H9 (cell line): Measurements from ENCODE around the gene RTP3. TPM values are rescaled to one million over a fixed set of nuclear protein-coding genes. Genes with fewer than 3 reads are reported as not detected.

Experiments
- DNase-seq: peaks from one replicate; pipeline ENCODE4 v3.0.0-alpha.2; 2017
- H2AFZ ChIP-seq: one replicate; pipeline ENCODE4 v1.6.1; 2013; ENCODE audit warnings: mild to moderate bottlenecking, low read length, control low read depth, moderate library complexity
- H2AK5ac ChIP-seq: 2 replicates; pipeline ENCODE4 v1.6.1; 2013; ENCODE audit warnings: low read length, control low read depth, mixed read lengths; ENCODE audit not compliant: insufficient read length
- H2BK120ac ChIP-seq: one replicate; pipeline ENCODE4 v1.6.1; 2013; ENCODE audit warnings: low read depth, mild to moderate bottlenecking, low read length, control low read depth, inconsistent platforms; ENCODE audit not compliant: poor library complexity, severe bottlenecking
- H2BK12ac ChIP-seq: 2 replicates; pipeline ENCODE4 v1.6.1; 2013; ENCODE audit warnings: low read length, control low read depth, mixed read lengths, low read depth; ENCODE audit not compliant: insufficient read length
- H2BK15ac ChIP-seq: 2 replicates; pipeline ENCODE4 v1.6.1; 2013; ENCODE audit warnings: low read depth, low read length, control low read depth
- H2BK20ac ChIP-seq: one replicate; pipeline ENCODE4 v1.6.1; 2013; ENCODE audit warnings: low read depth, mild to moderate bottlenecking, low read length, control low read depth, inconsistent platforms; ENCODE audit not compliant: poor library complexity, severe bottlenecking
- H2BK5ac ChIP-seq: 2 replicates; pipeline ENCODE4 v1.6.1; 2013; ENCODE audit warnings: low read length, control low read depth, mixed read lengths; ENCODE audit not compliant: insufficient read length
- H3K14ac ChIP-seq: 2 replicates; pipeline ENCODE4 v1.6.1; 2013; ENCODE audit warnings: low read length, control low read depth; ENCODE audit not compliant: insufficient read depth
- H3K18ac ChIP-seq: 2 replicates; pipeline ENCODE4 v1.6.1; 2013; ENCODE audit warnings: low read depth, mild to moderate bottlenecking, mixed read lengths, low read length, control low read depth; ENCODE audit not compliant: insufficient read length
- H3K23ac ChIP-seq: 2 replicates; pipeline ENCODE4 v1.6.1; 2013; ENCODE audit warnings: low read length, control low read depth, mixed read lengths, low read depth; ENCODE audit not compliant: insufficient read length
- H3K23me2 ChIP-seq: 2 replicates; pipeline ENCODE4 v1.6.1; 2013; ENCODE audit warnings: low read depth, mild to moderate bottlenecking, mixed read lengths, low read length, control low read depth; ENCODE audit not compliant: insufficient read length, poor library complexity, severe bottlenecking
- H3K27ac ChIP-seq: 2 replicates; pipeline ENCODE4 v1.5.1; 2013; ENCODE audit warnings: low read length, control low read depth, mixed read lengths, low read depth; ENCODE audit not compliant: insufficient read length
- H3K27me3 ChIP-seq: 2 replicates; pipeline ENCODE4 v1.6.1; 2013; ENCODE audit warnings: low read length, control low read depth, inconsistent platforms; ENCODE audit not compliant: insufficient read depth
- H3K4ac ChIP-seq: 2 replicates; pipeline ENCODE4 v1.6.1; 2013; ENCODE audit warnings: low read depth, mild to moderate bottlenecking, control low read depth, inconsistent platforms, low read length, moderate library complexity
- H3K4me1 ChIP-seq: 2 replicates; pipeline ENCODE4 v1.6.1; 2013; ENCODE audit warnings: low read length, control low read depth, inconsistent platforms; ENCODE audit not compliant: insufficient read depth
- H3K4me2 ChIP-seq: 2 replicates; pipeline ENCODE4 v1.6.1; 2013; ENCODE audit warnings: low read length, control low read depth, mixed read lengths; ENCODE audit not compliant: insufficient read length, insufficient read depth
- H3K56ac ChIP-seq: 2 replicates; pipeline ENCODE4 v1.6.1; 2013; ENCODE audit warnings: low read depth, mild to moderate bottlenecking, mixed read lengths, low read length, control low read depth; ENCODE audit not compliant: insufficient read length
- H3K79me1 ChIP-seq: 2 replicates; pipeline ENCODE4 v1.6.1; 2013; ENCODE audit warnings: low read depth, mild to moderate bottlenecking, moderate library complexity, low read length, control low read depth, inconsistent platforms; ENCODE audit not compliant: insufficient read depth, poor library complexity, severe bottlenecking
- H3K79me2 ChIP-seq: 2 replicates; pipeline ENCODE4 v1.6.1; 2013; ENCODE audit warnings: low read length, control low read depth, inconsistent platforms; ENCODE audit not compliant: insufficient read depth
- H3K9ac ChIP-seq: 2 replicates; pipeline ENCODE4 v1.6.1; 2013; ENCODE audit warnings: low read length, control low read depth, mixed read lengths; ENCODE audit not compliant: insufficient read length; ENCODE audit errors: extremely low read depth
- H3K9me3 ChIP-seq: one replicate; pipeline ENCODE4 v1.6.1; 2013; ENCODE audit warnings: low read depth, low read length, inconsistent platforms; ENCODE audit not compliant: control insufficient read depth
- H3T11ph ChIP-seq: one replicate; pipeline ENCODE4 v1.6.1; 2013; ENCODE audit warnings: mild to moderate bottlenecking, low read length, control low read depth, inconsistent platforms
- H4K20me1 ChIP-seq: one replicate; pipeline ENCODE4 v1.6.1; 2013; ENCODE audit not compliant: control insufficient read depth, insufficient read length, insufficient read depth
- H4K5ac ChIP-seq: 2 replicates; pipeline ENCODE4 v1.6.1; 2013; ENCODE audit warnings: low read depth, mild to moderate bottlenecking, mixed read lengths, low read length, control low read depth; ENCODE audit not compliant: insufficient read length
- H4K8ac ChIP-seq: replicated peaks from 2 replicates; pipeline ENCODE4 v1.6.1; 2013; ENCODE audit warnings: low read length, control low read depth, mixed read lengths, low read depth; ENCODE audit not compliant: insufficient read length
- H4K91ac ChIP-seq: 2 replicates; pipeline ENCODE4 v1.6.1; 2013; ENCODE audit warnings: low read depth, mild to moderate bottlenecking, moderate library complexity, mixed read lengths, low read length, control low read depth; ENCODE audit not compliant: insufficient read length
- H3K27ac Mint-ChIP-seq, 3 experiments: 2 replicates in 2 of 3; 3 replicates in 1 of 3; pipeline ENCODE4 v1.8.0; 2020 to 2021; ENCODE audit warnings: mixed read lengths in 3 of 3, mild to moderate bottlenecking in 1 of 3, moderate library complexity in 1 of 3
- H3K27me3 Mint-ChIP-seq: 2 replicates; pipeline ENCODE4 v1.8.0; 2021; ENCODE audit warnings: low read depth, mild to moderate bottlenecking, moderate library complexity, mixed read lengths
- H3K36me3 Mint-ChIP-seq, 3 experiments: 2 replicates in 2 of 3; 3 replicates in 1 of 3; pipeline ENCODE4 v1.8.0; 2020 to 2021; ENCODE audit warnings: low read depth in 3 of 3, mixed read lengths in 3 of 3; ENCODE audit not compliant: insufficient read depth in 1 of 3
- H3K4me1 Mint-ChIP-seq, 2 experiments: 2 replicates each; pipeline ENCODE4 v1.8.0; 2020; ENCODE audit warnings: mixed read lengths in 2 of 2
- H3K4me3 Mint-ChIP-seq, 2 experiments: 2 replicates in 1 of 2; 3 replicates in 1 of 2; pipeline ENCODE4 v1.8.0; 2020 to 2021; ENCODE audit warnings: mild to moderate bottlenecking in 2 of 2, mixed read lengths in 2 of 2, moderate library complexity in 1 of 2
- H3K9me3 Mint-ChIP-seq, 2 experiments: 2 replicates in 1 of 2; 3 replicates in 1 of 2; pipeline ENCODE4 v1.8.0; 2020; ENCODE audit warnings: mild to moderate bottlenecking in 2 of 2, mixed read lengths in 2 of 2, moderate library complexity in 1 of 2
- WGBS: extraction: QIAGEN DNeasy Blood & Tissue Kit; methylation state at CpG from one replicate; pipeline ENCODE4 v1.1.7; 2013; ENCODE audit warnings: missing lambda C conversion rate, low lambda C conversion rate, mixed read lengths; ENCODE audit not compliant: insufficient read length; ENCODE audit errors: extremely low coverage; 5-methylcytosine and 5-hydroxymethylcytosine counted together
- total RNA-seq: library from RNA; stranded (reverse); gene quantifications from 2 replicates; pipeline ENCODE4 v1.2.1, GENCODE V29; 2021
- TF ChIP-seq, protein P1 (sequence below): fragments of 200-600 bp; sonication (generic); conservative IDR thresholded peaks from 3 replicates; pipeline ENCODE4 v1.8.0; 2021; ENCODE audit warnings: antibody characterized with exemption, mild to moderate bottlenecking

Gene RTP3
- total RNA-seq, 1 experiment from 2014 or later: not detected

DNA sequence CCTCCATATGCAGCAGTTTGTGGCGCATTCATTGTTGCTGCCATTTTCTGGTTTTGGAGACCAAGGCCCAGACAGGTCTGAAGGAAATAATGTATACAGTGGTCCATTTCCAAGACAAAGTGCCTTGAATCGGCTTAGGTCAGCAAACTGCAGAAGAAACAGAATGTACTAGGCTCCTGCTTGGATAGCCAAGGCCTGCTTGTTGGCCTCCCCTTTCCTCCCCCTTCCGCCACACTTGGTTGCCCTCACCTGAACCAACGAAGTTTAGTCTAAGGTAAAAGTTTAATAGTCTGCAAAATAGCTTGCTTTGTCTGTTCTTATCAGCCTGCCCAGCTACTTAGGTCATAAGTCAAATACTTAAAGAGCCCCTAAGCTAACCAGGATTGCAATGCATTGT is 12.0 kb upstream of the RTP3 start:
- H3K14ac ChIP-seq: no peak overlapping the region
- no peaks in the 10 kb centered on the region for H4K20me1 ChIP-seq
- H2AFZ ChIP-seq: no peak overlapping the region
- no peak overlapping the region for H2BK5ac ChIP-seq
- TF ChIP-seq, protein P1, sequence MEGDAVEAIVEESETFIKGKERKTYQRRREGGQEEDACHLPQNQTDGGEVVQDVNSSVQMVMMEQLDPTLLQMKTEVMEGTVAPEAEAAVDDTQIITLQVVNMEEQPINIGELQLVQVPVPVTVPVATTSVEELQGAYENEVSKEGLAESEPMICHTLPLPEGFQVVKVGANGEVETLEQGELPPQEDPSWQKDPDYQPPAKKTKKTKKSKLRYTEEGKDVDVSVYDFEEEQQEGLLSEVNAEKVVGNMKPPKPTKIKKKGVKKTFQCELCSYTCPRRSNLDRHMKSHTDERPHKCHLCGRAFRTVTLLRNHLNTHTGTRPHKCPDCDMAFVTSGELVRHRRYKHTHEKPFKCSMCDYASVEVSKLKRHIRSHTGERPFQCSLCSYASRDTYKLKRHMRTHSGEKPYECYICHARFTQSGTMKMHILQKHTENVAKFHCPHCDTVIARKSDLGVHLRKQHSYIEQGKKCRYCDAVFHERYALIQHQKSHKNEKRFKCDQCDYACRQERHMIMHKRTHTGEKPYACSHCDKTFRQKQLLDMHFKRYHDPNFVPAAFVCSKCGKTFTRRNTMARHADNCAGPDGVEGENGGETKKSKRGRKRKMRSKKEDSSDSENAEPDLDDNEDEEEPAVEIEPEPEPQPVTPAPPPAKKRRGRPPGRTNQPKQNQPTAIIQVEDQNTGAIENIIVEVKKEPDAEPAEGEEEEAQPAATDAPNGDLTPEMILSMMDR: no peak
- H3K79me1 ChIP-seq: no peaks in the 10 kb centered on the region
- H3K4me2 ChIP-seq: no peak overlapping the region
- no peak overlapping the region for H3K56ac ChIP-seq
- no peak overlapping the region for H3K4ac ChIP-seq
- no peak overlapping the region for H3K23ac ChIP-seq
- no CpG with 5 or more reads among the region's 4 CpGs for WGBS
- H3K36me3 Mint-ChIP-seq: no peaks in the 10 kb centered on the region
- no peaks in the 10 kb centered on the region for H3K9me3 ChIP-seq
- no peak overlapping the region for H3K27ac ChIP-seq
- no peaks in the 10 kb centered on the region; the same call in 1 of the 2 replicates for H3K27me3 ChIP-seq
- H3K9ac ChIP-seq: no peak overlapping the region
- no peak overlapping the region for H2BK20ac ChIP-seq
- no peak overlapping the region for H2BK12ac ChIP-seq
- H4K91ac ChIP-seq: no peak overlapping the region
- H3K9me3 Mint-ChIP-seq: no peaks in the 10 kb centered on the region; a peak in 1 of 5 replicates
- no peak overlapping the region for H3K27ac Mint-ChIP-seq
- peaks cover 5% of the 10 kb centered on the region; the same call in 1 of the 2 replicates for H3K27me3 Mint-ChIP-seq
- no peak overlapping the region for H3K18ac ChIP-seq
- H3T11ph ChIP-seq: no peak overlapping the region
- no peaks in the 10 kb centered on the region for H3K79me2 ChIP-seq
- no peak overlapping the region for H3K4me3 Mint-ChIP-seq
- H2BK15ac ChIP-seq: no peak overlapping the region
- H2AK5ac ChIP-seq: no peak overlapping the region
- H2BK120ac ChIP-seq: no peak overlapping the region
- H4K8ac ChIP-seq: no peak overlapping the region
- H3K23me2 ChIP-seq: no peaks in the 10 kb centered on the region
- H3K4me1 Mint-ChIP-seq: peaks cover 6 to 8% of the 10 kb centered on the region in 2 experiments
- no peak overlapping the region for H4K5ac ChIP-seq
- no peak for DNase-seq
- no peaks in the 10 kb centered on the region for H3K4me1 ChIP-seq
